Fibroblast of peridontal ligament (primary cell): ENCODE results near the gene BTG4.

ENCODE experiments used
- DNase-seq: peaks from one replicate; pipeline ENCODE4 v3.0.0-alpha.2; 2010; ENCODE audit errors: extremely low read depth

BTG4 gene

DNA sequence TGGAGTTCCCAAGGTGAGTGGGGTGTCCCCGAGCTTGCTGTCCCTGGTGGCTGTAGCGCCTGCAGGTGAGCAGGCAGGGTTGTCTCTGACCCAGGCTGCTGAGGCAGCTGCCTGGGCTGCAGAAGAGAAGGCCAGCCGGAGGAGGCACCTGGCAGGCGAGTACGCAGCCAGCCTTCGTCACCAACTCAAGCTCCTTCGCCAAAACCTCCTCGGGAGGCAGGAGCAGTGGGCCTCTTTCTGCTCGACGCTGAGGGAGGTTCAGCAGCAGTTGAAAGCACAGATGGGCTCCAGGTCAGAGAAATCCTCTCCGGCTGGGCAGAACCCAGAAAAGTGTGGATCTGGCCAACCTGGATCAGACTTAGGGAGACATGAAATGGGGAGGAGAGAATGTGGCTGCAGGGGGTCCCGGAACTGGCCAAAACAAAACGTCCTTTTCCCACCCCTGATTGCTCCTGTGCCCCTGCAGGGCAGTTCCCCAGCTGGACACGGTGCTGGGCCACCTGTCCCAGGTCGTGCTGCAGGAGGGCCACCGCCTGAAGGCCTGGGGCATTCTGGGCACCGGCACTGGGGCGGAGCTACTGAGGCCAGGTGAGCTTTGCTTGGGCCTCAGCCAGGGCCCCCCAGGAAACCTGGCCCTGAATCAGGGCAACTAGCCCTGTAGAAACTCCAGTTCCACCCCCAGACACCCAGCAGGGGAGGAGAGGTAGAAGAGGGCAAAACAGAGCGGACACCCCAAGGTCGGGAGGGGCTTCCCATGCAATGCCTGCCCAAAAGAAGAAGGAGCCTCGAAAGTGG is 56.7 kb downstream of the BTG4 start:
- DNase-seq = no peak

DNA sequence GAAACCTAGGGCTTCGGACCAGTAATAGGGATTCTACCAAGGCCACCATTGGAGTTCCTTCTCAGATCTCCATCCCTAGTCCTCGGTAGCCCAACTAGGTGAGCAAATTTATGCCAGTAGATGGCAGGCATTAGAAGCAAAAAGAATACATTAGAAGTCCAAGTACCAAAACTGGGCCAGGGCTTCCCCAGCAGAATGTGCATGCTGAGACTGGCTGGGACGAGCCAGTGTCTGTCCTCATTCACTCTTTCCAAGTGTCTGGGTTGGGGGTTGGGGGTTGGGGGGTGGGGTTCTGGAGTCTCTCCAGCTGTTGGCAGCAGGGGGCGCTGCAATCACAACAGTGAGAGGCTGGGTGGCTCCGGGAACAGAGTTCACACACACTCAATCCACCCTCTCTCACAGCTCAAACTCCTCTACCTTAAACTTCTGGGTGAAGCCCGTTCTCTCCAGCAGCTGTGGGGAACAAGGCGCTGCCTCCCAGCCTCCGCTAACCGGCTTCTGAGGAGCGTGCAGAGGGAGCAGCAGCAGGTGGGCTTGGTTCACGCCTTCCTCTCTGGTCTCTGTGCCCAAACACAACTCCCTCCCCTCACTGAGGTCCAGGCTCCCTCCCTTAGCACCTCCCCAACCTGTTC is 57.5 kb downstream of the BTG4 start:
- DNase-seq = peak; percentile 75

DNA sequence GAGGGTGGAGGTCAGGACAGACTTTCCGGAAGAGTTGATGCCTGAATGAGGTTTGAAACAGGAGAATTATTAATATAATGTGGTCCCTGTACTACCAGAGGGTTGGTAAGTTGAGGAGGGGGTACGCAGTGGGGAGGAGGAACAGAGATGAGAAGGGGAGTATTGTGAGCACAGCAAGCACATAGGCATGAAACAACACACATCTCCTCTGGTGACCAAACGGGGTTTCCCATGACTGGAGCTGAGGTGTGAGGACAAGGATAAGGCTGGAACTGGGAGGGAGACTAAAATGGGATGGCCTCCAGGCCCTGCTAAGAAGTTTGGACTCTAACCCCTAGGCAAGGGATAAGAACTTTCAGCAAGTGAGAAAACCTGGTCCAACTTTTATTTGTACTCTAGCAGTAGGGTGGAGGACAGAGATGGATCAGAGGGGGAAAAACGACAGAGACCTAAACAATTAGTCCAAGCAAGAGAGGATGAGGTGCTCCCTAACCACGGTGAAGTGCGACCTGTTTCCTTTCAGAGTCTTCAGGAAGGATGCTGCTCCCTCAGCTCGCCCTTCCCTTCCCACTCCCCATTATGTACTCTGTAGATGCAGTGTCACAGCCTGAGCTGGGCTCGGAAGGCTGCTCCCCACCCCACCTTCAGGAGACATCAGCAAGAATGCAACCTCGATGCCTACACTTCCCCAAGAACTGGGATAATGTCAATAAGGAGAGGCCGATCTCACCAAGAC is 59.2 kb downstream of the BTG4 start:
- no peak for DNase-seq

DNA sequence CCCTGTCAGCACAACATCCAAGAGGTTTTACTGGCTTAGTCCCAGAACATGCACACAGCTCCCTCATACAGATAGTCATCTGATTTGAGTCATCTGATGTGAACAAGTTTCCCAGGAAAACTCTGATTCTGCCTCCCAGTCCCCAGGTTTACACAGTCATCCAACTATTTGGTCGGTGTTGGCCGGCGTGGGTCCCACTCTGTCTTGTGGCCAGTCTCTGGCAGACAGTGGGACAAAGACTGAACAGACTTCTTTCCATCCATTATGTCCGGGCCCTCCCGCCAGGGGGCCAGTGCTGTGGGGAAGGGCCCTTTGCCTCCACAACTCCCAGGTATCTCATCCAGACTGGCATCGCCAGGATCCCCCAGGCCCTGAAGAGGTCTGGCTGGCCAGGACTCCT is 60.0 kb downstream of the BTG4 start:
- peak; percentile 32 for DNase-seq

DNA sequence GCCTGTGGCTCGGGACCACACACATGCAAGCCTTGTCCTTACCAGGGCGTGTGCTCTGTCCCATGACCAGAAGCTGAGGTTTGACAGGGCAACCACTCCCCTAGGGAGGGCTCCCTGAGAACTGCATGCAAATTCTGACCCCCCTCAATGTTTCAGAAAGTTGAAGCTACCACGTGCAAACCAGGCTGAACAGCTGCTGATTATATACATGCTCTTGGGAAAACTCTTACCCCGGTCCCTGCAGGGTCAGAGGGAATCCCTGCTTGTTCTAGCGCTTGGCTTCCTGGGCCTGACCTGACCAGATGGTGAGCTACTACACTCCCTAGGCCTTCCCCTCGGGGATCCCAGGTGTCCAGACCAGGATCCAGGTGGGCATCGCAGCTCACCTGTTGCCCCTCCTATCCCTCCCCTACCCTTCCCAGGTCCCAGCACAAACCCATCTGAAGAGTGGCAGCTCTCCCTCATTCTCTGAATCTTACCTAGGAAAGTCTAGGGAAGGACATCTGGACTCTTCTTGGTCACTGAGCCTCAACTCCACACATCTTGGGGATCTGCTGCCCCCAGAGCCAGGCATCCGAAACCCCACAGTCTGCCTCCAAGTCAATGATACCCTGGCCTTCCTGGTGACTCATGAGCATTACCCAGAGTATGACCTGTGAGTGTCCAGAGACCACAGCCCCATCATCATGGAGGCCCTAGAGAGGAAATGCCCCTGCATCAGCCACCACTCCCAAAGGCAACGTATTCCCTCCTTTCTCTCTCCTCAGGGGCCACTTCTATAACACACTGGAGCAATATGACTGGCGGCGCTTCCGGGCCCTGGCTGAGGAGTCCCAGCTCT is 61.5 kb downstream of the BTG4 start:
- no peak for DNase-seq

DNA sequence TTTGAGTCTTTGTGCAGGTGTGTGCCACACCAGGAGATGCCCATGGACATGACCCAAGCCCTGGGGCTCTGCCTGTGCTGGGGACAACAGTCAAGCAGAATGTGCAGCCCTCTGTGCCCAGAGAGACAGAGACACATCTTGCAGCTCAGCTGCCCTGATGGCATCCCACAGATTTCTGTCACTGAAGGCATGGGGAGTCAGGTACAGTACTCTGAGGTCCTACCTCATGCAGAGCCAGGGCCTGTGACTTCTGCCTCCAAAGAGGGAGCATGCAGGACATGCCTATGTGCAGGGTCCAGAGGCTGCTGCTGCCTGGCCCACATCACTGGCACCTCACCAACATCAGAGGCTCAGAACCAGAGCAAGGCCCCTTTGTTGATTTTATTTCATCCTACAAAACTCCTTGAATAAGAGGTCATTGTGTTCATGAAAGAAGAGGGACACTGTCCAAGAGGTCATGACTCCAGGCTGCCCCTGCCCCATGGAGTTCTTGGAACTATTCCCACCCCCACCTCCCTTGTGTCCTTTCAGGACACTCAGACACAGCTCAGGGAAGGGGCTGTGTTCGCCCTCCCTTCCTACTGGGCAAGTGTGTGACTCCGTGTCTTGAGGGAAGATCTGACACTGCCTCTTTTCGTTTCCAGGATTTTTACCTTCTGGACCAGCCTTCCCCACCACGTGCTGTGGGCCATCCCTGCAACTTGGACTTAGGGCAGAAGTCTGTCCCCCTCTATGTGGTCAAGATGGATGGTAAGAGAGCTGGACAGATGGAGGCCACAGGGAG is 62.3 kb downstream of the BTG4 start:
- DNase-seq = no peak

DNA sequence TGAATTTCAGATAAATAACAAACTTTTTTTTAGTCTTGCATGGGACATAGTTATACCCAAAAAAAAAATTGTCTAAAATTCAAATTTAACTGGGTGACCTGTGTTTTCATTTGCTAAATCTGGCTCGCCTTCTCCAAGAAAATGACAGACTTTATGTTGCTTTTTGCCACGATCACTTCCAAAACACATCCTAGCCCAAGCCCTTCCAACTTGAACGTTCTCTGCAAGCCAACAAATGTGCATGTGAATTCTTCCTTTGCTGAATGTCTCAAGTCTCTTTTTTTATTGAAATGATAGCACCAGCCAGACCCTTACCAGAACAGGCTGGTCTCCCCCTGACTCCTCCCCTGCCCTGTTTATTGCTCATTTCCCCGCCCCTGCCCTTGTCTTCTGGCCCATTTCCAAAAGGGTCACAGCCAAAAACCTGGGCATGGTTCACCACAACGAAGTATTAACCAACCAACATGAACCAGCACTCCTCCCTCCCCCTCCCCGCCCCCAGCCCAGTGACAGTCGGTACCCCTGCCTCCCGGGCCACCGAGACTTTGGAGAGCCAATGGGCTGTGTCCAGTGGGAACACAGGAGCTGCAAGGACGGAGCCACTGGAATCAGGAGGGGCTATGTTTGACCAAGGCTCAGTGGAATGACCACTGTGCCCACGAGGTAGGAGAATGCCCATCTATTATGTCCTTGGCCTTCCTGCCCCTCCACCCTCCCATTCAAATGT is 63.2 kb downstream of the BTG4 start:
- no peak for DNase-seq

DNA sequence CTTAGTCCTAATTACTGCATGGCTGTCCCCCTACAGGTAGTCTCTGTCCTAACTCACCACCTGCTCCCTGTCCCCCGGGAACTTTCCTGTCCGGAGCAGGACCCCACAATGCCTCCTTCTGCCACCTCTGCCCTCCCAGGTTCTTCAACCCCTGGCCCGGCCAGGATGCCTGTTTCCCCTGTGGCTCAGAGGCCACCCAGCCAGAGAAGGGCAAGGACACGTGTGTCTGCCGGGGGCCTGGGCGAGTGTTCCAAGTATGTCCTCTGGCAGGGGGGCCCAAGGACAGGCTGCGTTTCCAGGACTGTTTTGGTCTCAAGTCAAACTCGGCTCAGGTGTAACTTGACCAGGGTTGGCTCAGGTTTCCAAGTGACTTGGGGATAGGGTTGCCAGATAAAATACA is 63.8 kb downstream of the BTG4 start:
- no peak for DNase-seq

DNA sequence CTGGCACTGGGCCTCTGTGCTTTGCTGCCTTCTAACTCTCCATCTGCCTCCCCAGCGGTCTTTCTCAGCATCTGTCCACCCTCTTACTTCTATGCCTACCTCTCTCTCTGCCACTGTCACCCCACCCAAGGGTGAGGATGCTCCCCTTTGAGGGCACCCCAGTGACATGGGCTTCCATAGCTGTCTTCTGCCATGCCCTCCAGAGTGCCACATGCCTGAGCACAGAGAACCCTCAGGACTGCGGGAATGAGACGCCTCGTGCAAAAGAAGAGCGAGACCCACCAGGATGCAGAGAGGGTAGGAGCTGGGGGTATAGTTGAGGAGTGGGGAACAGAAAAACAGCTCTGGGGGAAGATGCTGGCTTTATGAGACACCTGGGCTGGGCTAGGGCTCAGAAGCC is 64.3 kb downstream of the BTG4 start:
- no peak for DNase-seq

DNA sequence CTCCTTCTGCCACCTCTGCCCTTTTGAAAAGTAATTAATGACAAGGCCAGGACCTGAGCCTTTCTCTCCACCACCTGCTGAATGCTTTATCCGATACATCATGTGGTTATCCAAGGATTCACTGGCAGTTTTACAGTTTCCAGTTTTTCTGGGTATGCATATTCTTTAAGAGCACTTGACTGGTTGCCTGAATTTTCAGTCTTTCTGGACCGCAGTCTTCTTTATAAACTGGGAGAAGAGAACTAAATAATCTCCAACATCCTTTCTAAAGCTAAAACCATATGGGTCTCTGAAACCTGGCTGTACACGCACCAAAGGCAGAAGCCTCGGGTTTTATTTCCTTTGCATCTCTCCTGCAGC is 65.1 kb downstream of the BTG4 start:
- no peak for DNase-seq

DNA sequence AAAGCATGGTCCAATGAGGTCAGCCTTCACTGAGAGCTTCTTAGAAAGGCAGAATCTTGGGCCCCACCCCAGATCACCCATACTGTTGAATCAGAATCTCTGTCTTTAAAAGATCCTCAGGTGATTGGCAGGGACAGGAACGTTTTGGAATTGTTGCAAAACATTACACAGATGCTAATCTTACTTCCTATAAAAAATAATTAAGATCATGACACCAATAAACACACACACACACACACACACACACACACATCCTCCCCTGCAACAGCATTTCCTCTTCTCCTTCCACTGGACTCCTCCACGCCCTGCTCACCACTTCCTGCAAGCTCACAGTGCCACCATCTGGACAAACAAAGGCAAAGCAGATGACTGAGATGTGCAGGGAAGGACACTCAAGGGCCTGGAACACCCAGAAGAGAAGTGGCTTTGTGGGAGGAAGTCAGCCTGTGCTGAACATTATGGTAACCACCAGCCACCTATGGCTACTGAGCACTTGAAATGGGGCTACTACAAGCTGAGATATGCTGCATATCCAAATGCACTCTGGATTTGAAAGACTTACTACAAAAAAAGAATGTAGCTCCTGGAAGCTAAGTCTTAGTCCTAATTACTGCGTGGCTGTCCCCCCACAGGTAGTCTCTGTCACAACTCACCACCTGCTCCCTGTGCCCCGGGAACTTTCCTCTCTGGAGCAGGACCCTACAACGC is 65.6 kb downstream of the BTG4 start:
- DNase-seq = peak; percentile 90

DNA sequence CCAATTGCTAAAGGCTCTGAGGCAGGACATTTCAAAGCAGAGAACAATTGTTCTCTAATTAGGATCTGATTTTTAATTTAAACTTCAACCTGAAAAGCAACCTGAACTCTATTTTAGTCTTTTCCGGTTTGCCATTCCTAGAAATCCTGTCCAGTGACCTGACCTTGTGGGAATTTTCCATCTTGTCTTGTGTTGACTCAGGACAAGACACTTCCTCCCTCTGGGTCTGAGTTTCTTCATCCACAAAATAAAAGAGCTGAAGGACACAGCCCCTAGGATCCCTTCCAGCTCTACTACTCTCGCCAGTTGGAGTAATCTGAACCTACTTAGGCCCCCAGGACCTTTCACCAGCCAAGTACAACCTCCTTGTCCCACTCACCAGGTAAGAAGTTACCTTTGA is 66.6 kb downstream of the BTG4 start:
- no peak for DNase-seq
